K562 (cell line): Measurements from ENCODE around the gene LRRC61. TPM values are rescaled to one million over a fixed set of nuclear protein-coding genes. Genes with fewer than 3 reads are reported as not detected.
A peak's percentile ranks its signal among the peaks of the same experiment; 100 is the strongest.

Source experiments
- KLF6 ChIP-seq: fragments of 250-450 bp; sonication (Bioruptor Pico); IDR thresholded peaks from 2 replicates; pipeline ENCODE4 v1.4.0; 2020; ENCODE audit warnings: mild to moderate bottlenecking, moderate library complexity, borderline replicate concordance
- MEF2A ChIP-seq: IDR thresholded peaks from 2 replicates; pipeline ENCODE4 v1.6.1; 2011; ENCODE audit warnings: low read depth, mild to moderate bottlenecking, low read length, moderate library complexity; ENCODE audit not compliant: control insufficient read depth
- PTTG1 ChIP-seq: fragments of 450-650 bp; IDR thresholded peaks from 2 replicates; pipeline ENCODE4 v1.6.1; 2016; ENCODE audit warnings: low read depth, mild to moderate bottlenecking, missing genetic modification characterization, missing compliant biosample characterization
- SMAD3 ChIP-seq: fragments of 450-650 bp; formaldehyde crosslinking; conservative IDR thresholded peaks from 2 replicates; pipeline ENCODE4 v1.4.0; 2020; ENCODE audit warnings: mild to moderate bottlenecking
- SMAD4 ChIP-seq: fragments of 250-450 bp; sonication (Bioruptor Pico); conservative IDR thresholded peaks from 2 replicates; pipeline ENCODE4 v1.8.0; 2021; ENCODE audit warnings: inconsistent platforms, mild to moderate bottlenecking, moderate library complexity
- SNIP1 ChIP-seq: fragments of 450-650 bp; IDR thresholded peaks from 2 replicates; pipeline ENCODE4 v1.7.1; 2017; ENCODE audit warnings: low read depth, mild to moderate bottlenecking
- TAF7 ChIP-seq: fragments of 450-650 bp; IDR thresholded peaks from 2 replicates; pipeline ENCODE4 v1.6.1; 2016; ENCODE audit warnings: missing genetic modification characterization, missing compliant biosample characterization
- TEAD1 ChIP-seq, 2 experiments: fragments of 450-650 bp in 1 of 2; sonication (generic) in 1 of 2; formaldehyde crosslinking; IDR thresholded peaks; 2 replicates each; pipeline versions ENCODE4 v1.4.0 to v1.8.0; 2020 to 2022; ENCODE audit warnings: mild to moderate bottlenecking in 2 of 2, missing genetic modification reagents in 1 of 2
- ZNF239 ChIP-seq: fragments of 250-450 bp; sonication (Bioruptor Pico); IDR thresholded peaks from 2 replicates; pipeline ENCODE4 v1.4.0; 2020; ENCODE audit warnings: mild to moderate bottlenecking
- ZNF586 ChIP-seq: fragments of 450-650 bp; formaldehyde crosslinking; conservative IDR thresholded peaks from 2 replicates; pipeline ENCODE4 v1.4.0; 2020; ENCODE audit warnings: mild to moderate bottlenecking, moderate library complexity
- ZNF668 ChIP-seq: fragments of 250-450 bp; sonication (Bioruptor Pico); IDR thresholded peaks from 2 replicates; pipeline ENCODE4 v1.8.0; 2022; ENCODE audit warnings: mild to moderate bottlenecking, inconsistent platforms
- polyA plus RNA-seq, 8 experiments: library from polyadenylated mRNA; depleted of rRNA in 4 of 8; stranded (reverse) in 5 of 8; unstranded in 3 of 8; fragments of >200 nt; fragmentation: Nextera tagmentation in 2 of 8; fragmentation: Illumina TruSeq in 1 of 8; extraction: Ambion mirVana in 2 of 8; extraction: Trizol in 1 of 8; gene quantifications; 2 replicates each; pipeline versions ENCODE4 v1.2.1 to v1.2.3, GENCODE V29; 2011 to 2014; ENCODE audit warnings: inconsistent platforms in 1 of 8, missing spikeins in 1 of 8
- total RNA-seq, 7 experiments: library from RNA; depleted of rRNA in 6 of 7; stranded (reverse); fragments of >200 nt in 6 of 7; fragmentation: Illumina TruSeq in 2 of 7; extraction: Trizol in 2 of 7; gene quantifications; 2 replicates each; pipeline versions ENCODE4 v1.2.1 to v1.2.3, GENCODE V29; 2011 to 2021; ENCODE audit warnings: low replicate concordance in 1 of 7
- TF ChIP-seq, protein P1 (sequence below): fragments of 450-650 bp; IDR thresholded peaks from 2 replicates; pipeline ENCODE4 v1.7.0; 2016; ENCODE audit warnings: borderline replicate concordance
- TF ChIP-seq, protein P2 (sequence below): fragments of 250-450 bp; sonication (Bioruptor Pico); IDR thresholded peaks from 2 replicates; pipeline ENCODE4 v1.8.0; 2021; ENCODE audit warnings: moderate library complexity, mild to moderate bottlenecking, inconsistent platforms
- TF ChIP-seq, protein P3 (sequence below): fragments of 450-650 bp; conservative IDR thresholded peaks from 2 replicates; pipeline ENCODE4 v1.6.1; 2016; ENCODE audit warnings: missing genetic modification characterization, low read depth, mild to moderate bottlenecking, control low read depth, missing compliant biosample characterization
- TF ChIP-seq, protein P4 (sequence below): fragments of 450-650 bp; IDR thresholded peaks from 2 replicates; pipeline ENCODE4 v1.6.1; 2016; ENCODE audit warnings: missing biosample characterization, missing genetic modification characterization
- TF ChIP-seq, protein P5 (sequence below): fragments of 250-450 bp; sonication (Bioruptor Pico); IDR thresholded peaks from 2 replicates; pipeline ENCODE4 v1.8.0; 2021; ENCODE audit warnings: mild to moderate bottlenecking, moderate library complexity
- TF ChIP-seq, protein P6 (sequence below), 2 experiments: fragments of 200-800 bp in 1 of 2; sonication (Bioruptor generic) in 1 of 2; sonication (generic) in 1 of 2; formaldehyde crosslinking in 1 of 2; IDR thresholded peaks in 1 of 2; conservative IDR thresholded peaks in 1 of 2; 2 replicates each; pipeline versions ENCODE4 v1.5.0 to v1.6.1; 2016 to 2020; ENCODE audit warnings: missing compliant biosample characterization in 1 of 2, missing genetic modification characterization in 1 of 2, missing genetic modification reagents in 1 of 2

The LRRC61 gene
- total and polyA plus RNA-seq, 9 of the 15 experiments (the other 6 are each of a cell fraction or from before 2014, with no cell fraction given), result 1.3 to 55.2 (median 35.2) TPM

DNA sequence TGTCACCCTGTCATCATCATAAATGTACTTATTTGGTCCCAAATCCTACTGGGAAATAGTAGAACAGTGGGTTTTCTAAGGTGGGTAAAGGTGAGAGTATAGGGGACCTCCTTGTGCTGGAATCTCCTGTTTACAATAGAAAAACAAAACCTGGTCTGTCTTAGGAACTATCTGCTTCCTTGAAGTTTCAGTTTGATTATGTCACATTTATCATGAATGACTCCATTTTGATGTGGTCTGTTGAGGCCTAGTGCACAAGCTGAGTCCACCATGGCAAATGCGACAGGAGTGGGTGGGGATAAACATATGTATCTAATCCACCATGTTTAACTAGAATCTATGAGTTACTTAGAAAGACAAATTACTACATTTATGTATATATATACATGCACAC, 32.5 kb downstream of the LRRC61 start (continued):
- TF ChIP-seq KLF6 (CRISPR knock-in tag), result 0 out of 2 replicates have a peak, but pooled peaks have one; percentile 61
- TF ChIP-seq, protein P1, sequence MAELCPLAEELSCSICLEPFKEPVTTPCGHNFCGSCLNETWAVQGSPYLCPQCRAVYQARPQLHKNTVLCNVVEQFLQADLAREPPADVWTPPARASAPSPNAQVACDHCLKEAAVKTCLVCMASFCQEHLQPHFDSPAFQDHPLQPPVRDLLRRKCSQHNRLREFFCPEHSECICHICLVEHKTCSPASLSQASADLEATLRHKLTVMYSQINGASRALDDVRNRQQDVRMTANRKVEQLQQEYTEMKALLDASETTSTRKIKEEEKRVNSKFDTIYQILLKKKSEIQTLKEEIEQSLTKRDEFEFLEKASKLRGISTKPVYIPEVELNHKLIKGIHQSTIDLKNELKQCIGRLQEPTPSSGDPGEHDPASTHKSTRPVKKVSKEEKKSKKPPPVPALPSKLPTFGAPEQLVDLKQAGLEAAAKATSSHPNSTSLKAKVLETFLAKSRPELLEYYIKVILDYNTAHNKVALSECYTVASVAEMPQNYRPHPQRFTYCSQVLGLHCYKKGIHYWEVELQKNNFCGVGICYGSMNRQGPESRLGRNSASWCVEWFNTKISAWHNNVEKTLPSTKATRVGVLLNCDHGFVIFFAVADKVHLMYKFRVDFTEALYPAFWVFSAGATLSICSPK, result no peak
- TF ChIP-seq ZNF239 (CRISPR knock-in tag), result peak; percentile 61
- peak; percentile 94 for TF ChIP-seq PTTG1 (tag)
- 0 out of 2 replicates have a peak, but pooled peaks have one; percentile 37 for TF ChIP-seq SMAD3 (CRISPR knock-in tag)
- peak; percentile 75 for TF ChIP-seq TAF7 (tag)
- TF ChIP-seq SMAD4 (CRISPR knock-in tag), result peak; percentile 56
- TF ChIP-seq, protein P2, sequence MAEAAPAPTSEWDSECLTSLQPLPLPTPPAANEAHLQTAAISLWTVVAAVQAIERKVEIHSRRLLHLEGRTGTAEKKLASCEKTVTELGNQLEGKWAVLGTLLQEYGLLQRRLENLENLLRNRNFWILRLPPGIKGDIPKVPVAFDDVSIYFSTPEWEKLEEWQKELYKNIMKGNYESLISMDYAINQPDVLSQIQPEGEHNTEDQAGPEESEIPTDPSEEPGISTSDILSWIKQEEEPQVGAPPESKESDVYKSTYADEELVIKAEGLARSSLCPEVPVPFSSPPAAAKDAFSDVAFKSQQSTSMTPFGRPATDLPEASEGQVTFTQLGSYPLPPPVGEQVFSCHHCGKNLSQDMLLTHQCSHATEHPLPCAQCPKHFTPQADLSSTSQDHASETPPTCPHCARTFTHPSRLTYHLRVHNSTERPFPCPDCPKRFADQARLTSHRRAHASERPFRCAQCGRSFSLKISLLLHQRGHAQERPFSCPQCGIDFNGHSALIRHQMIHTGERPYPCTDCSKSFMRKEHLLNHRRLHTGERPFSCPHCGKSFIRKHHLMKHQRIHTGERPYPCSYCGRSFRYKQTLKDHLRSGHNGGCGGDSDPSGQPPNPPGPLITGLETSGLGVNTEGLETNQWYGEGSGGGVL, result peak; percentile 46; the same call in 1 of the 2 replicates
- TF ChIP-seq, protein P3, sequence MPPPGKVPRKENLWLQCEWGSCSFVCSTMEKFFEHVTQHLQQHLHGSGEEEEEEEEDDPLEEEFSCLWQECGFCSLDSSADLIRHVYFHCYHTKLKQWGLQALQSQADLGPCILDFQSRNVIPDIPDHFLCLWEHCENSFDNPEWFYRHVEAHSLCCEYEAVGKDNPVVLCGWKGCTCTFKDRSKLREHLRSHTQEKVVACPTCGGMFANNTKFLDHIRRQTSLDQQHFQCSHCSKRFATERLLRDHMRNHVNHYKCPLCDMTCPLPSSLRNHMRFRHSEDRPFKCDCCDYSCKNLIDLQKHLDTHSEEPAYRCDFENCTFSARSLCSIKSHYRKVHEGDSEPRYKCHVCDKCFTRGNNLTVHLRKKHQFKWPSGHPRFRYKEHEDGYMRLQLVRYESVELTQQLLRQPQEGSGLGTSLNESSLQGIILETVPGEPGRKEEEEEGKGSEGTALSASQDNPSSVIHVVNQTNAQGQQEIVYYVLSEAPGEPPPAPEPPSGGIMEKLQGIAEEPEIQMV, result peak; percentile 92
- no peak for TF ChIP-seq SNIP1
- TF ChIP-seq, protein P4, sequence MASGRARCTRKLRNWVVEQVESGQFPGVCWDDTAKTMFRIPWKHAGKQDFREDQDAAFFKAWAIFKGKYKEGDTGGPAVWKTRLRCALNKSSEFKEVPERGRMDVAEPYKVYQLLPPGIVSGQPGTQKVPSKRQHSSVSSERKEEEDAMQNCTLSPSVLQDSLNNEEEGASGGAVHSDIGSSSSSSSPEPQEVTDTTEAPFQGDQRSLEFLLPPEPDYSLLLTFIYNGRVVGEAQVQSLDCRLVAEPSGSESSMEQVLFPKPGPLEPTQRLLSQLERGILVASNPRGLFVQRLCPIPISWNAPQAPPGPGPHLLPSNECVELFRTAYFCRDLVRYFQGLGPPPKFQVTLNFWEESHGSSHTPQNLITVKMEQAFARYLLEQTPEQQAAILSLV (tag), result peak; percentile 84; the same call in 1 of the 2 replicates
- TF ChIP-seq, protein P5, sequence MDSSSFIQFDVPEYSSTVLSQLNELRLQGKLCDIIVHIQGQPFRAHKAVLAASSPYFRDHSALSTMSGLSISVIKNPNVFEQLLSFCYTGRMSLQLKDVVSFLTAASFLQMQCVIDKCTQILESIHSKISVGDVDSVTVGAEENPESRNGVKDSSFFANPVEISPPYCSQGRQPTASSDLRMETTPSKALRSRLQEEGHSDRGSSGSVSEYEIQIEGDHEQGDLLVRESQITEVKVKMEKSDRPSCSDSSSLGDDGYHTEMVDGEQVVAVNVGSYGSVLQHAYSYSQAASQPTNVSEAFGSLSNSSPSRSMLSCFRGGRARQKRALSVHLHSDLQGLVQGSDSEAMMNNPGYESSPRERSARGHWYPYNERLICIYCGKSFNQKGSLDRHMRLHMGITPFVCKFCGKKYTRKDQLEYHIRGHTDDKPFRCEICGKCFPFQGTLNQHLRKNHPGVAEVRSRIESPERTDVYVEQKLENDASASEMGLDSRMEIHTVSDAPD (CRISPR knock-in tag), result peak; percentile 39; the same call in 1 of the 2 replicates
- peak; percentile 90 for TF ChIP-seq ZNF668 (CRISPR knock-in tag)
- TF ChIP-seq TEAD1 (CRISPR knock-in tag; IDR thresholded peaks at IDR 0.05), result peak in 1 of 2 experiments; percentile 80; a peak in 1 of 4 replicates
- TF ChIP-seq, protein P6, sequence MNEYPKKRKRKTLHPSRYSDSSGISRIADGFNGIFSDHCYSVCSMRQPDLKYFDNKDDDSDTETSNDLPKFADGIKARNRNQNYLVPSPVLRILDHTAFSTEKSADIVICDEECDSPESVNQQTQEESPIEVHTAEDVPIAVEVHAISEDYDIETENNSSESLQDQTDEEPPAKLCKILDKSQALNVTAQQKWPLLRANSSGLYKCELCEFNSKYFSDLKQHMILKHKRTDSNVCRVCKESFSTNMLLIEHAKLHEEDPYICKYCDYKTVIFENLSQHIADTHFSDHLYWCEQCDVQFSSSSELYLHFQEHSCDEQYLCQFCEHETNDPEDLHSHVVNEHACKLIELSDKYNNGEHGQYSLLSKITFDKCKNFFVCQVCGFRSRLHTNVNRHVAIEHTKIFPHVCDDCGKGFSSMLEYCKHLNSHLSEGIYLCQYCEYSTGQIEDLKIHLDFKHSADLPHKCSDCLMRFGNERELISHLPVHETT (CRISPR knock-in tag; conservative IDR thresholded peaks at IDR 0.05 in 1 of 2, IDR thresholded peaks at IDR 0.05 in 1 of 2), result peak in 1 of 2 experiments; percentile 57; a peak in 1 of 4 replicates
- no peak for TF ChIP-seq MEF2A
- 0 out of 2 replicates have a peak, but pooled peaks have one; percentile 44 for TF ChIP-seq ZNF586 (CRISPR knock-in tag)
